K562 (cell line): ENCODE data around the gene ANGEL2. TPM values are rescaled to one million over a fixed set of nuclear protein-coding genes. Genes with fewer than 3 reads are reported as not detected.

Experiments
- BRD9 ChIP-seq: fragments of 450-650 bp; IDR thresholded peaks from 2 replicates; pipeline ENCODE4 v1.6.1; 2018; ENCODE audit warnings: low read depth; ENCODE audit not compliant: partially characterized antibody
- C11orf30 ChIP-seq: fragments of 450-650 bp; IDR thresholded peaks from 2 replicates; pipeline ENCODE4 v1.6.1; 2016; ENCODE audit warnings: low read depth, mild to moderate bottlenecking
- DACH1 ChIP-seq: fragments of 450-650 bp; IDR thresholded peaks from 2 replicates; pipeline ENCODE4 v1.6.1; 2018; ENCODE audit not compliant: partially characterized antibody
- HCFC1 ChIP-seq: IDR thresholded peaks from 2 replicates; pipeline ENCODE4 v1.6.1; 2012; ENCODE audit warnings: low read depth, low read length, improper control_type of control experiment
- MAFG ChIP-seq: fragments of 450-650 bp; conservative IDR thresholded peaks from 2 replicates; pipeline ENCODE4 v1.6.1; 2016; ENCODE audit warnings: missing genetic modification characterization, missing compliant biosample characterization
- MEF2A ChIP-seq: IDR thresholded peaks from 2 replicates; pipeline ENCODE4 v1.6.1; 2011; ENCODE audit warnings: low read depth, mild to moderate bottlenecking, low read length, moderate library complexity; ENCODE audit not compliant: control insufficient read depth
- NR2C2 ChIP-seq, 2 experiments: fragments of 200-800 bp in 1 of 2; sonication (Bioruptor generic) in 1 of 2; sonication (generic) in 1 of 2; formaldehyde crosslinking in 1 of 2; IDR thresholded peaks; 2 replicates each; pipeline versions ENCODE4 v1.6.1 to v1.8.0; 2016 to 2022; ENCODE audit warnings: mild to moderate bottlenecking in 1 of 2, missing compliant biosample characterization in 1 of 2, missing genetic modification characterization in 1 of 2, missing genetic modification reagents in 1 of 2
- RCOR1 ChIP-seq, 2 experiments: IDR thresholded peaks; 2 replicates each; pipeline ENCODE4 v1.6.1; 2012; ENCODE audit warnings: low read depth in 2 of 2, low read length in 2 of 2, borderline replicate concordance in 1 of 2, improper control_type of control experiment in 1 of 2
- STAT5A ChIP-seq: IDR thresholded peaks from 2 replicates; pipeline ENCODE4 v1.6.1; 2012; ENCODE audit warnings: low read length, inconsistent platforms, borderline replicate concordance
- TCF7 ChIP-seq: sonication (generic); IDR thresholded peaks from 2 replicates; pipeline ENCODE4 v1.6.1; 2016; ENCODE audit warnings: antibody characterized with exemption, borderline replicate concordance
- polyA plus RNA-seq, 8 experiments: library from polyadenylated mRNA; depleted of rRNA in 4 of 8; stranded (reverse) in 5 of 8; unstranded in 3 of 8; fragments of >200 nt; fragmentation: Nextera tagmentation in 2 of 8; fragmentation: Illumina TruSeq in 1 of 8; extraction: Ambion mirVana in 2 of 8; extraction: Trizol in 1 of 8; gene quantifications; 2 replicates each; pipeline versions ENCODE4 v1.2.1 to v1.2.3, GENCODE V29; 2011 to 2014; ENCODE audit warnings: inconsistent platforms in 1 of 8, missing spikeins in 1 of 8
- total RNA-seq, 7 experiments: library from RNA; depleted of rRNA in 6 of 7; stranded (reverse); fragments of >200 nt in 6 of 7; fragmentation: Illumina TruSeq in 2 of 7; extraction: Trizol in 2 of 7; gene quantifications; 2 replicates each; pipeline versions ENCODE4 v1.2.1 to v1.2.3, GENCODE V29; 2011 to 2021; ENCODE audit warnings: low replicate concordance in 1 of 7
- TF ChIP-seq, protein P1 (sequence below): fragments of 450-650 bp; formaldehyde crosslinking; IDR thresholded peaks from 2 replicates; pipeline ENCODE4 v1.4.0; 2020; ENCODE audit warnings: mild to moderate bottlenecking, moderate library complexity
- TF ChIP-seq, protein P2 (sequence below): fragments of 450-650 bp; IDR thresholded peaks from 2 replicates; pipeline ENCODE4 v1.6.1; 2017; ENCODE audit warnings: antibody characterized with exemption, mild to moderate bottlenecking
- TF ChIP-seq, protein P3 (sequence below): fragments of 450-650 bp; IDR thresholded peaks from 2 replicates; pipeline ENCODE4 v1.7.0; 2016; ENCODE audit warnings: borderline replicate concordance
- TF ChIP-seq, protein P4 (sequence below): fragments of 200-800 bp; sonication (Bioruptor generic); IDR thresholded peaks from 2 replicates; pipeline ENCODE4 v1.6.1; 2016; ENCODE audit warnings: missing genetic modification characterization, missing compliant biosample characterization

ANGEL2 gene
- total and polyA plus RNA-seq, 9 of the 15 experiments (the other 6 are each of a cell fraction or from before 2014, with no cell fraction given): 6.8 to 34.6 (median 26.2) TPM

DNA sequence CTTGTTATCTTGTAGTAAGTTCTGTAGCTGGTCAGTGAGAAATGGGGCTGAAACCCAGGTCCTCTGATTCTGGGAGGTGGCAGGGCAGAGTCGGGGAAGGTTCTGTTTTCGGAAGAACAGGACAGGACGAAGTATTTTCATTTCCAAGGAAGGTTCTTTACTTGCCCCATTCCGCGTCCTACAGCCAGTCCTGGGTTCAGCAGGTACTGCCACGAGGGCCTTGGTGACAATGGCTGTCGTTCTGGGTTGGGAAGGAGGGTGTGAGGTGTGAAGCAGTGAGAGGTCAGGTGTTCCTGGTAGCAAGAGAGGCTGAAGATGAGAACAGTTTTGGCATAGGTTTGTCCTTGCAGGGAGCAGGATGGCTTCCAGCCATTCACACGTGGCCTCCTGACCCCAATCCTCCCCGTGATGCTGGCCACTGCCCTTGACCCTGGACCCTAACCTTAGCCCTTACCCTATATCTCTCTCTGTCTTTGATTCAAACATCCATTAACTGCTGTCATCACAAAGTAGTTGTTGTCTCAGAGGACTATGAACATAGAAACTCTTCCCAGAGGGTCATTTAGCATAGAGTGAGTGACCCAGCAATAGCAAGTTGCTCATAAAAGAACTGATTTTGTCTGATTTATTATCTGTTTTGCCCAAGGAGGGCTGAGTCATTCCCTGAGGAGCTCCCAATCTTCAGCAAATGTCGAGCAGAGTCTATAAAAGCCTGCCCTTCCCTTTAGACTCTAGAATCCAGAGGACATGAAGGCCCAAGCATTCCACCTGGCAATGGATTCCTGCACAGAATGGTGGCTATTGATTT, 40.4 kb downstream of the ANGEL2 start (continued):
- TF ChIP-seq, protein P1, sequence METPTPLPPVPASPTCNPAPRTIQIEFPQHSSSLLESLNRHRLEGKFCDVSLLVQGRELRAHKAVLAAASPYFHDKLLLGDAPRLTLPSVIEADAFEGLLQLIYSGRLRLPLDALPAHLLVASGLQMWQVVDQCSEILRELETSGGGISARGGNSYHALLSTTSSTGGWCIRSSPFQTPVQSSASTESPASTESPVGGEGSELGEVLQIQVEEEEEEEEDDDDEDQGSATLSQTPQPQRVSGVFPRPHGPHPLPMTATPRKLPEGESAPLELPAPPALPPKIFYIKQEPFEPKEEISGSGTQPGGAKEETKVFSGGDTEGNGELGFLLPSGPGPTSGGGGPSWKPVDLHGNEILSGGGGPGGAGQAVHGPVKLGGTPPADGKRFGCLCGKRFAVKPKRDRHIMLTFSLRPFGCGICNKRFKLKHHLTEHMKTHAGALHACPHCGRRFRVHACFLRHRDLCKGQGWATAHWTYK (CRISPR knock-in tag): no peak
- TF ChIP-seq NR2C2 (CRISPR knock-in tag; IDR thresholded peaks at IDR 0.05) (no peak), NR2C2 (tag; IDR thresholded peaks at IDR 0.05) (peak; percentile 47; the same call in 1 of the 2 replicates), DACH1 (no peak), MEF2A (no peak), MAFG (tag) (peak; percentile 83), STAT5A (no peak), HCFC1 (no peak), TCF7 (no peak), C11orf30 (no peak), BRD9 (no peak), RCOR1 (IDR thresholded peaks at IDR 0.05; ENCODE audit: borderline replicate concordance in 1 of 2, low read depth in 2 of 2, low read length in 2 of 2) (peak in 1 of 2 experiments; percentile 88; a peak in 2 of 4 replicates)
- TF ChIP-seq, protein P2, sequence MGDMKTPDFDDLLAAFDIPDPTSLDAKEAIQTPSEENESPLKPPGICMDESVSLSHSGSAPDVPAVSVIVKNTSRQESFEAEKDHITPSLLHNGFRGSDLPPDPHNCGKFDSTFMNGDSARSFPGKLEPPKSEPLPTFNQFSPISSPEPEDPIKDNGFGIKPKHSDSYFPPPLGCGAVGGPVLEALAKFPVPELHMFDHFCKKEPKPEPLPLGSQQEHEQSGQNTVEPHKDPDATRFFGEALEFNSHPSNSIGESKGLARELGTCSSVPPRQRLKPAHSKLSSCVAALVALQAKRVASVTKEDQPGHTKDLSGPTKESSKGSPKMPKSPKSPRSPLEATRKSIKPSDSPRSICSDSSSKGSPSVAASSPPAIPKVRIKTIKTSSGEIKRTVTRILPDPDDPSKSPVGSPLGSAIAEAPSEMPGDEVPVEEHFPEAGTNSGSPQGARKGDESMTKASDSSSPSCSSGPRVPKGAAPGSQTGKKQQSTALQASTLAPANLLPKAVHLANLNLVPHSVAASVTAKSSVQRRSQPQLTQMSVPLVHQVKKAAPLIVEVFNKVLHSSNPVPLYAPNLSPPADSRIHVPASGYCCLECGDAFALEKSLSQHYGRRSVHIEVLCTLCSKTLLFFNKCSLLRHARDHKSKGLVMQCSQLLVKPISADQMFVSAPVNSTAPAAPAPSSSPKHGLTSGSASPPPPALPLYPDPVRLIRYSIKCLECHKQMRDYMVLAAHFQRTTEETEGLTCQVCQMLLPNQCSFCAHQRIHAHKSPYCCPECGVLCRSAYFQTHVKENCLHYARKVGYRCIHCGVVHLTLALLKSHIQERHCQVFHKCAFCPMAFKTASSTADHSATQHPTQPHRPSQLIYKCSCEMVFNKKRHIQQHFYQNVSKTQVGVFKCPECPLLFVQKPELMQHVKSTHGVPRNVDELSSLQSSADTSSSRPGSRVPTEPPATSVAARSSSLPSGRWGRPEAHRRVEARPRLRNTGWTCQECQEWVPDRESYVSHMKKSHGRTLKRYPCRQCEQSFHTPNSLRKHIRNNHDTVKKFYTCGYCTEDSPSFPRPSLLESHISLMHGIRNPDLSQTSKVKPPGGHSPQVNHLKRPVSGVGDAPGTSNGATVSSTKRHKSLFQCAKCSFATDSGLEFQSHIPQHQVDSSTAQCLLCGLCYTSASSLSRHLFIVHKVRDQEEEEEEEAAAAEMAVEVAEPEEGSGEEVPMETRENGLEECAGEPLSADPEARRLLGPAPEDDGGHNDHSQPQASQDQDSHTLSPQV: no peak
- TF ChIP-seq, protein P3, sequence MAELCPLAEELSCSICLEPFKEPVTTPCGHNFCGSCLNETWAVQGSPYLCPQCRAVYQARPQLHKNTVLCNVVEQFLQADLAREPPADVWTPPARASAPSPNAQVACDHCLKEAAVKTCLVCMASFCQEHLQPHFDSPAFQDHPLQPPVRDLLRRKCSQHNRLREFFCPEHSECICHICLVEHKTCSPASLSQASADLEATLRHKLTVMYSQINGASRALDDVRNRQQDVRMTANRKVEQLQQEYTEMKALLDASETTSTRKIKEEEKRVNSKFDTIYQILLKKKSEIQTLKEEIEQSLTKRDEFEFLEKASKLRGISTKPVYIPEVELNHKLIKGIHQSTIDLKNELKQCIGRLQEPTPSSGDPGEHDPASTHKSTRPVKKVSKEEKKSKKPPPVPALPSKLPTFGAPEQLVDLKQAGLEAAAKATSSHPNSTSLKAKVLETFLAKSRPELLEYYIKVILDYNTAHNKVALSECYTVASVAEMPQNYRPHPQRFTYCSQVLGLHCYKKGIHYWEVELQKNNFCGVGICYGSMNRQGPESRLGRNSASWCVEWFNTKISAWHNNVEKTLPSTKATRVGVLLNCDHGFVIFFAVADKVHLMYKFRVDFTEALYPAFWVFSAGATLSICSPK: no peak
- TF ChIP-seq, protein P4, sequence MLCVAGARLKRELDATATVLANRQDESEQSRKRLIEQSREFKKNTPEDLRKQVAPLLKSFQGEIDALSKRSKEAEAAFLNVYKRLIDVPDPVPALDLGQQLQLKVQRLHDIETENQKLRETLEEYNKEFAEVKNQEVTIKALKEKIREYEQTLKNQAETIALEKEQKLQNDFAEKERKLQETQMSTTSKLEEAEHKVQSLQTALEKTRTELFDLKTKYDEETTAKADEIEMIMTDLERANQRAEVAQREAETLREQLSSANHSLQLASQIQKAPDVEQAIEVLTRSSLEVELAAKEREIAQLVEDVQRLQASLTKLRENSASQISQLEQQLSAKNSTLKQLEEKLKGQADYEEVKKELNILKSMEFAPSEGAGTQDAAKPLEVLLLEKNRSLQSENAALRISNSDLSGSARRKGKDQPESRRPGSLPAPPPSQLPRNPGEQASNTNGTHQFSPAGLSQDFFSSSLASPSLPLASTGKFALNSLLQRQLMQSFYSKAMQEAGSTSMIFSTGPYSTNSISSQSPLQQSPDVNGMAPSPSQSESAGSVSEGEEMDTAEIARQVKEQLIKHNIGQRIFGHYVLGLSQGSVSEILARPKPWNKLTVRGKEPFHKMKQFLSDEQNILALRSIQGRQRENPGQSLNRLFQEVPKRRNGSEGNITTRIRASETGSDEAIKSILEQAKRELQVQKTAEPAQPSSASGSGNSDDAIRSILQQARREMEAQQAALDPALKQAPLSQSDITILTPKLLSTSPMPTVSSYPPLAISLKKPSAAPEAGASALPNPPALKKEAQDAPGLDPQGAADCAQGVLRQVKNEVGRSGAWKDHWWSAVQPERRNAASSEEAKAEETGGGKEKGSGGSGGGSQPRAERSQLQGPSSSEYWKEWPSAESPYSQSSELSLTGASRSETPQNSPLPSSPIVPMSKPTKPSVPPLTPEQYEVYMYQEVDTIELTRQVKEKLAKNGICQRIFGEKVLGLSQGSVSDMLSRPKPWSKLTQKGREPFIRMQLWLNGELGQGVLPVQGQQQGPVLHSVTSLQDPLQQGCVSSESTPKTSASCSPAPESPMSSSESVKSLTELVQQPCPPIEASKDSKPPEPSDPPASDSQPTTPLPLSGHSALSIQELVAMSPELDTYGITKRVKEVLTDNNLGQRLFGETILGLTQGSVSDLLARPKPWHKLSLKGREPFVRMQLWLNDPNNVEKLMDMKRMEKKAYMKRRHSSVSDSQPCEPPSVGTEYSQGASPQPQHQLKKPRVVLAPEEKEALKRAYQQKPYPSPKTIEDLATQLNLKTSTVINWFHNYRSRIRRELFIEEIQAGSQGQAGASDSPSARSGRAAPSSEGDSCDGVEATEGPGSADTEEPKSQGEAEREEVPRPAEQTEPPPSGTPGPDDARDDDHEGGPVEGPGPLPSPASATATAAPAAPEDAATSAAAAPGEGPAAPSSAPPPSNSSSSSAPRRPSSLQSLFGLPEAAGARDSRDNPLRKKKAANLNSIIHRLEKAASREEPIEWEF (CRISPR knock-in tag): no peak
